Glutamatergic neuron (in vitro differentiated cells): Measurements from ENCODE around the gene XKRX. TPM values are rescaled to one million over a fixed set of nuclear protein-coding genes. Genes with fewer than 3 reads are reported as not detected.

ENCODE experiments used
- DNase-seq: peaks from one replicate; pipeline ENCODE4 v3.0.0; 2022
- H3K27ac Mint-ChIP-seq: one replicate; pipeline ENCODE4 v1.8.0; 2020; ENCODE audit warnings: mild to moderate bottlenecking, mixed read lengths, inconsistent platforms; ENCODE audit not compliant: unreplicated experiment
- H3K27me3 Mint-ChIP-seq: one replicate; pipeline ENCODE4 v1.8.0; 2020; ENCODE audit warnings: mild to moderate bottlenecking, moderate library complexity, mixed read lengths, inconsistent platforms; ENCODE audit not compliant: unreplicated experiment
- H3K36me3 Mint-ChIP-seq: one replicate; pipeline ENCODE4 v1.8.0; 2020; ENCODE audit warnings: mild to moderate bottlenecking, mixed read lengths, inconsistent platforms; ENCODE audit not compliant: unreplicated experiment
- H3K4me1 Mint-ChIP-seq: one replicate; pipeline ENCODE4 v1.8.0; 2020; ENCODE audit warnings: mild to moderate bottlenecking, low read depth, mixed read lengths, inconsistent platforms; ENCODE audit not compliant: unreplicated experiment
- H3K4me3 Mint-ChIP-seq: one replicate; pipeline ENCODE4 v1.8.0; 2020; ENCODE audit warnings: mild to moderate bottlenecking, mixed read lengths, inconsistent platforms; ENCODE audit not compliant: unreplicated experiment
- H3K9me3 Mint-ChIP-seq: one replicate; pipeline ENCODE4 v1.8.0; 2020; ENCODE audit warnings: mild to moderate bottlenecking, moderate library complexity, mixed read lengths, inconsistent platforms; ENCODE audit not compliant: unreplicated experiment
- CTCF ChIP-seq: fragments of 200-600 bp; sonication (generic); IDR thresholded peaks from one replicate; pipeline ENCODE4 v1.5.0; 2021; ENCODE audit not compliant: partially characterized antibody, unreplicated experiment
- total RNA-seq: library from RNA; stranded (reverse); fragmentation: NEBNext Ultra II Directional; extraction: Animal tissue kit (Norgen Biotek cat#: 25700); gene quantifications from one replicate; pipeline ENCODE4 v1.2.1, GENCODE V29; 2021; ENCODE audit not compliant: unreplicated experiment

XKRX gene
- total RNA-seq, 1 donor from 2014 or later: not detected

- H3K27ac Mint-ChIP-seq: no peak overlapping the region
- H3K36me3 Mint-ChIP-seq: peaks cover 4% of the 10 kb centered on the region
- H3K27me3 Mint-ChIP-seq: peaks cover 1% of the 10 kb centered on the region
- H3K9me3 Mint-ChIP-seq: no peaks in the 10 kb centered on the region
- no peak for DNase-seq
- H3K4me3 Mint-ChIP-seq: no peak overlapping the region
- H3K4me1 Mint-ChIP-seq: no peaks in the 10 kb centered on the region
- no peak for TF ChIP-seq CTCF
These were observed 2.3 kb downstream of the XKRX start for GRCh38 chrX:100926453-100926852.

GRCh38 chrX:100924375-100924774 lies 4.3 kb downstream of the XKRX start:
- Mint-ChIP-seq H3K27ac (no peak overlapping the region), H3K9me3 (no peaks in the 10 kb centered on the region), H3K4me1 (no peaks in the 10 kb centered on the region), H3K27me3 (peaks cover 1% of the 10 kb centered on the region), H3K4me3 (no peak overlapping the region), H3K36me3 (no peaks in the 10 kb centered on the region)
- no peak for TF ChIP-seq CTCF
- no peak for DNase-seq

DNA sequence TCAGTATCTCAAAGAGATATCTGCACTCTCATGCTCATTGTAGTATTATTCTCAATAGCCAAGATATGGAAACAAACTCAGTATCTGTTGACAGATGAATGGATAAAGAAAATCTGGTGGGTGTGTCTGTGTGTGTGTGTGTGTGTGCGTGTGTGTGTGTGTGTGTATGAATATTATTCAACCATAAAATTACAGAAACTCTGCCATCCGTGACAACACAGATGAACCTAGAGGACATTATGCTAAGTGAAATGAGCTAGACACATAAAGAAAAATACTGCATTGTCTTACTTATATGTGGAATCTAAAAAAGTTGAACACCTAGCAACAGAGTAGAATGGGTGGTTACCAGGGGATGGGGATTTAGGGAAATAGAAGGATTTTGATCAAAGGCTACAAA lies 13.2 kb downstream of the XKRX start:
- no peaks in the 10 kb centered on the region for H3K36me3 Mint-ChIP-seq

DNA sequence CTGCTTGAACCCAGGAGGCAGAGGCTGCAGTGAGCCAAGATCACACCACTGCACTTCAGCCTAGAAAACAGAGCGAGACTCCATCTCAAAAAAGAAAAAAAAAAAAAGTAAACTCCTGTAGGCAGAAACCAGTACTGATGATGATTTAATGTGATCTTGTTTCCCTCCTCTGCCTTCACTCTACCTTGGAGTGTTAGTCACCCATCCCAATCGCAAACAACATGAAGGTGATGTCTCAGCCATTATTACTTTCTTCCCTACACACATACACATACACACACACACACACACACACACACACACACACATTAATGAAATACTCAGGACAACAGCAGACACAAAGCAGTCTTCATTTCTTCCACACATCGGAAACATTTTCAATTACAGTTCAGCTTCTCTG lies 15.6 kb downstream of the XKRX start:
- Mint-ChIP-seq H3K9me3 (peaks cover 1% of the 10 kb centered on the region), H3K27me3 (no peaks in the 10 kb centered on the region), H3K4me1 (no peaks in the 10 kb centered on the region), H3K4me3 (no peak overlapping the region), H3K36me3 (no peaks in the 10 kb centered on the region), H3K27ac (no peak overlapping the region)
- DNase-seq: no peak
- TF ChIP-seq CTCF: no peak

More for the DNA sequence above, 13.2 kb downstream of the XKRX start:
- H3K4me3 Mint-ChIP-seq: no peak overlapping the region
- no peaks in the 10 kb centered on the region for H3K27me3 Mint-ChIP-seq
- DNase-seq: no peak
- H3K4me1 Mint-ChIP-seq: no peaks in the 10 kb centered on the region
- peaks cover 1% of the 10 kb centered on the region for H3K9me3 Mint-ChIP-seq
- TF ChIP-seq CTCF: no peak
- no peak overlapping the region for H3K27ac Mint-ChIP-seq

GRCh38 chrX:100911731-100912130 lies 17.0 kb downstream of the XKRX start:
- no peak for TF ChIP-seq CTCF
- Mint-ChIP-seq H3K36me3 (no peaks in the 10 kb centered on the region), H3K9me3 (peaks cover 1% of the 10 kb centered on the region), H3K27ac (no peak overlapping the region), H3K27me3 (no peaks in the 10 kb centered on the region), H3K4me3 (no peak overlapping the region), H3K4me1 (no peaks in the 10 kb centered on the region)
- DNase-seq: no peak
